GM12878 (cell line): ENCODE data around the gene IGFL3. TPM values are rescaled to one million over a fixed set of nuclear protein-coding genes. Genes with fewer than 3 reads are reported as not detected.

Experiments
- ATAC-seq: fragments of 200-7000 bp; cut with Tn5 transposase; 3 replicates; pipeline ENCODE4 v1.9.1; 2020; ENCODE audit warnings: mild to moderate bottlenecking, moderate library complexity
- BruUV-seq: library from RNA; stranded (reverse); fragments of 400-500 nt; replicated peaks from 2 replicates; lab custom pipeline; 2021; lab: Mats Ljungman, UMichigan
- CTCF ChIA-PET: fragments of 300-600 bp; sonication (Branson Sonifier 250); formaldehyde crosslinking; extraction: SDS; loops from one replicate; lab custom pipeline; 2021; ENCODE audit warnings: inconsistent platforms; lab: Yijun Ruan, JAX
- POLR2A ChIA-PET: fragments of 350-600 bp; formaldehyde crosslinking; extraction: SDS; loops from one replicate; lab custom pipeline; 2021; ENCODE audit warnings: inconsistent platforms; lab: Charles Lee
- RAD21 ChIA-PET: fragments of 300-600 bp; sonication (Branson Sonifier 250); formaldehyde crosslinking; loops from one replicate; lab custom pipeline; 2023; ENCODE audit warnings: antibody characterized with exemption; ENCODE audit not compliant: unreplicated experiment; lab: Charles Lee
- SMC1A ChIA-PET: fragments of 300-600 bp; sonication (Branson Sonifier 250); formaldehyde crosslinking; loops from one replicate; lab custom pipeline; 2023; ENCODE audit not compliant: unreplicated experiment, uncharacterized antibody; lab: Charles Lee
- DNase-seq: peaks from one replicate; pipeline ENCODE4 v3.0.0-alpha.2; 2011; ENCODE audit warnings: low read depth, low spot score
- FAIRE-seq: peaks from 3 replicates; lab custom pipeline; 2011; peaks lifted over from hg19 to GRCh38; lab: Jason Lieb, UNC
- H2AFZ ChIP-seq: 2 replicates; pipeline ENCODE4 v1.6.0; 2011; ENCODE audit warnings: low read depth, low read length, control low read depth; ENCODE audit not compliant: control insufficient read depth
- H3K27ac ChIP-seq: 2 replicates; pipeline ENCODE4 v1.5.1; 2011; ENCODE audit warnings: control low read depth; ENCODE audit not compliant: control insufficient read depth, insufficient read depth
- H3K27me3 ChIP-seq, 2 experiments: replicated peaks in 1 of 2; 2 replicates each; pipeline versions ENCODE4 v1.6.0 to v1.6.1; 2011; ENCODE audit warnings: low read length in 1 of 2; ENCODE audit not compliant: control insufficient read depth in 2 of 2, insufficient read depth in 2 of 2
- H3K36me3 ChIP-seq, 2 experiments: 2 replicates each; pipeline ENCODE4 v1.5.1; 2011; ENCODE audit warnings: low read length in 1 of 2; ENCODE audit not compliant: control insufficient read depth in 2 of 2, insufficient read depth in 2 of 2
- H3K4me1 ChIP-seq: 2 replicates; pipeline ENCODE4 v1.6.1; 2011; ENCODE audit warnings: mild to moderate bottlenecking, low read length, moderate library complexity, mixed read lengths; ENCODE audit not compliant: control insufficient read depth, insufficient read depth
- H3K4me2 ChIP-seq: 2 replicates; pipeline ENCODE4 v1.6.0; 2011; ENCODE audit warnings: control low read depth; ENCODE audit not compliant: control insufficient read depth, insufficient read depth
- H3K4me3 ChIP-seq: fragments of 200-600 bp; sonication (generic); 2 replicates; pipeline ENCODE4 v1.5.1; 2016
- H3K79me2 ChIP-seq: 2 replicates; pipeline ENCODE4 v1.6.0; 2011; ENCODE audit warnings: low read length; ENCODE audit not compliant: control insufficient read depth, insufficient read depth
- H3K9ac ChIP-seq: 2 replicates; pipeline ENCODE4 v1.8.0; 2011; ENCODE audit warnings: low read length, control low read depth, mixed read lengths; ENCODE audit not compliant: control insufficient read depth, insufficient read depth
- H3K9me3 ChIP-seq: replicated peaks from 3 replicates; pipeline ENCODE4 v1.5.1; 2011; ENCODE audit warnings: mild to moderate bottlenecking, low read length; ENCODE audit not compliant: control insufficient read depth, insufficient read depth
- H4K20me1 ChIP-seq: 2 replicates; pipeline ENCODE4 v1.6.0; 2011; ENCODE audit not compliant: control insufficient read depth, insufficient read depth
- WGBS: methylation state at CpG from one replicate; pipeline ENCODE4 v1.1.6; 2016; ENCODE audit warnings: low lambda C conversion rate; ENCODE audit not compliant: insufficient replicate concordance, insufficient coverage; ENCODE audit errors: missing lambda C conversion rate; 5-methylcytosine and 5-hydroxymethylcytosine counted together
- in situ Hi-C: fragments of 300-500 bp; cut with MboI; formaldehyde crosslinking; loops from 9 replicates; pipeline ENCODE4 v1.14.3; 2018; ENCODE audit warnings: mixed read lengths
- intact Hi-C: fragments of 100-400 bp; cut with micrococcal nuclease; formaldehyde crosslinking; loops from one replicate; pipeline ENCODE4 v1.14.2; 2022; ENCODE audit not compliant: unreplicated experiment
- polyA plus RNA-seq, 11 experiments: library from polyadenylated mRNA; depleted of rRNA in 4 of 11; unstranded in 6 of 11; stranded (reverse) in 5 of 11; fragments of >200 nt; fragmentation: Nextera tagmentation in 4 of 11; fragmentation: Illumina TruSeq in 1 of 11; extraction: Ambion mirVana in 4 of 11; extraction: Trizol in 1 of 11; gene quantifications; 1 replicate in 1 of 11; 2 replicates in 10 of 11; pipeline versions ENCODE4 v1.2.1 to v1.2.3, GENCODE V29; 2011 to 2016; ENCODE audit warnings: inconsistent platforms in 2 of 11, missing spikeins in 2 of 11, low read depth in 1 of 11
- total RNA-seq, 4 experiments: library from RNA; depleted of rRNA in 3 of 4; stranded (reverse); fragments of >200 nt in 3 of 4; fragmentation: Illumina TruSeq in 1 of 4; extraction: Trizol in 1 of 4; gene quantifications; 2 replicates each; pipeline versions ENCODE4 v1.2.1 to v1.2.3, GENCODE V29; 2013 to 2021
- TF ChIP-seq, protein P1 (sequence below): fragments of 450-650 bp; IDR thresholded peaks from 2 replicates; pipeline ENCODE4 v1.6.1; 2017; ENCODE audit warnings: antibody characterized with exemption, mild to moderate bottlenecking, moderate library complexity
- TF ChIP-seq, protein P2 (sequence below): fragments of 450-650 bp; IDR thresholded peaks from 2 replicates; pipeline ENCODE4 v1.6.1; 2017; ENCODE audit warnings: mild to moderate bottlenecking, moderate library complexity

The IGFL3 gene
- total and polyA plus RNA-seq, 10 of the 15 experiments (the other 5 are each of a cell fraction or from before 2014, with no cell fraction given) = not detected

DNA sequence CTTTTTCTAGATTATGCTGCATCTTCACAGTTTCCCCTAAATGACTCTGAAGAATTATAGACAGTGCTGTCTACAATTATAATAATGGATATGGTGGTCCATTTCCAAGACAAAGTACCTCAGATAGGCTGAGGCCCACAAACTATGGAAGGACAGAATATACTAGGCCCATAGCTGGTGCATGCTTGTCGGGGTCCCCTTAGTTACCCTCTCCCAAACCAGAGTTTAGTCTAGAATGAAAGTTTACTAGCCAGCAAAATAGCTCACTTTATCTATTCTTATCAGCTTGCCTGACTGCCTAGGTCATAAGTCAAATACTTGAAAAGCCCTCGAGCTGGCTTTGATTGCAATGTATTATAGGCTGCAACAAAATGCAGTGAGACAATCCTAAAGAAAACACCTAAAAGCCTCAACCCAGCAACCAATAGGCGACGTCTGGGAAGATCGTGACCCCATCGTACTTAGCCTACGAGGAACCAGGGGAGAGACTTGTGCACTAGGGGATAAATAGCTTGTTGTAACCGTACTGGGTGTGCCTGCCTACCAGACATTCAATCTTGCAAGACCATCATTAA, 22.8 kb upstream of the IGFL3 start (continued):
- TF ChIP-seq, protein P1, sequence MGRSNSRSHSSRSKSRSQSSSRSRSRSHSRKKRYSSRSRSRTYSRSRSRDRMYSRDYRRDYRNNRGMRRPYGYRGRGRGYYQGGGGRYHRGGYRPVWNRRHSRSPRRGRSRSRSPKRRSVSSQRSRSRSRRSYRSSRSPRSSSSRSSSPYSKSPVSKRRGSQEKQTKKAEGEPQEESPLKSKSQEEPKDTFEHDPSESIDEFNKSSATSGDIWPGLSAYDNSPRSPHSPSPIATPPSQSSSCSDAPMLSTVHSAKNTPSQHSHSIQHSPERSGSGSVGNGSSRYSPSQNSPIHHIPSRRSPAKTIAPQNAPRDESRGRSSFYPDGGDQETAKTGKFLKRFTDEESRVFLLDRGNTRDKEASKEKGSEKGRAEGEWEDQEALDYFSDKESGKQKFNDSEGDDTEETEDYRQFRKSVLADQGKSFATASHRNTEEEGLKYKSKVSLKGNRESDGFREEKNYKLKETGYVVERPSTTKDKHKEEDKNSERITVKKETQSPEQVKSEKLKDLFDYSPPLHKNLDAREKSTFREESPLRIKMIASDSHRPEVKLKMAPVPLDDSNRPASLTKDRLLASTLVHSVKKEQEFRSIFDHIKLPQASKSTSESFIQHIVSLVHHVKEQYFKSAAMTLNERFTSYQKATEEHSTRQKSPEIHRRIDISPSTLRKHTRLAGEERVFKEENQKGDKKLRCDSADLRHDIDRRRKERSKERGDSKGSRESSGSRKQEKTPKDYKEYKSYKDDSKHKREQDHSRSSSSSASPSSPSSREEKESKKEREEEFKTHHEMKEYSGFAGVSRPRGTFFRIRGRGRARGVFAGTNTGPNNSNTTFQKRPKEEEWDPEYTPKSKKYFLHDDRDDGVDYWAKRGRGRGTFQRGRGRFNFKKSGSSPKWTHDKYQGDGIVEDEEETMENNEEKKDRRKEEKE = no peak

DNA sequence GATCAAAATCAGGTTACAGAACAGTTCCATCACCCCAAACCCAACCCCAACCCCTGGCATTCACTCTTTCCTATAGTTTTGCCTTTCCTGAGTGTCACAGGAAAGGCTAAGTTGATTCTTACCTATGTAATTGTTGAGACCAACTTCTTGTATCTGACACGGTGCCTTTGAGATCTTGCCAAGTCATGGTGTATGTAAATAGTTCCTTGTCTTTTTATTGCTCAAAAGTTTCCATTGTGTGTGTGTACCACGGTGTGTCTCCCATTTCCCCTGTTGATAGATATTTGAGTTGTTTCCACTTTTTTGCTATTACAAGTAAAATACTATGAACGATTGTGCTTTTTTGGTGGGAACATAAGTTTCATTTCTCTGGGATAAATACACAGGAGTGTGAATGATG, 20.3 kb upstream of the IGFL3 start:
- H4K20me1 ChIP-seq = no peaks in the 10 kb centered on the region
- WGBS = 2% methylated on average over 3 of the region's 3 CpGs
- RAD21 ChIA-PET = no interaction called here
- no peak for ATAC-seq
- H3K27me3 ChIP-seq = peaks cover 0 to 4% of the 10 kb centered on the region in 2 experiments; a peak in 1 of 4 replicates
- SMC1A ChIA-PET = no interaction called here
- intact Hi-C loops = no loop called here
- DNase-seq = no peak
- H3K4me2 ChIP-seq = no peak overlapping the region
- H3K9me3 ChIP-seq = no peaks in the 10 kb centered on the region
- peak; percentile 13 for FAIRE-seq
- BruUV-seq = no TSS peak
- no peaks in the 10 kb centered on the region for H3K4me1 ChIP-seq
- no peaks in the 10 kb centered on the region for H3K79me2 ChIP-seq
- no peak overlapping the region for H3K9ac ChIP-seq
- CTCF ChIA-PET = no interaction called here
- no peaks in the 10 kb centered on the region for H3K36me3 ChIP-seq
- in situ Hi-C loops = no loop called here
- no peak overlapping the region for H3K4me3 ChIP-seq
- TF ChIP-seq, protein P2, sequence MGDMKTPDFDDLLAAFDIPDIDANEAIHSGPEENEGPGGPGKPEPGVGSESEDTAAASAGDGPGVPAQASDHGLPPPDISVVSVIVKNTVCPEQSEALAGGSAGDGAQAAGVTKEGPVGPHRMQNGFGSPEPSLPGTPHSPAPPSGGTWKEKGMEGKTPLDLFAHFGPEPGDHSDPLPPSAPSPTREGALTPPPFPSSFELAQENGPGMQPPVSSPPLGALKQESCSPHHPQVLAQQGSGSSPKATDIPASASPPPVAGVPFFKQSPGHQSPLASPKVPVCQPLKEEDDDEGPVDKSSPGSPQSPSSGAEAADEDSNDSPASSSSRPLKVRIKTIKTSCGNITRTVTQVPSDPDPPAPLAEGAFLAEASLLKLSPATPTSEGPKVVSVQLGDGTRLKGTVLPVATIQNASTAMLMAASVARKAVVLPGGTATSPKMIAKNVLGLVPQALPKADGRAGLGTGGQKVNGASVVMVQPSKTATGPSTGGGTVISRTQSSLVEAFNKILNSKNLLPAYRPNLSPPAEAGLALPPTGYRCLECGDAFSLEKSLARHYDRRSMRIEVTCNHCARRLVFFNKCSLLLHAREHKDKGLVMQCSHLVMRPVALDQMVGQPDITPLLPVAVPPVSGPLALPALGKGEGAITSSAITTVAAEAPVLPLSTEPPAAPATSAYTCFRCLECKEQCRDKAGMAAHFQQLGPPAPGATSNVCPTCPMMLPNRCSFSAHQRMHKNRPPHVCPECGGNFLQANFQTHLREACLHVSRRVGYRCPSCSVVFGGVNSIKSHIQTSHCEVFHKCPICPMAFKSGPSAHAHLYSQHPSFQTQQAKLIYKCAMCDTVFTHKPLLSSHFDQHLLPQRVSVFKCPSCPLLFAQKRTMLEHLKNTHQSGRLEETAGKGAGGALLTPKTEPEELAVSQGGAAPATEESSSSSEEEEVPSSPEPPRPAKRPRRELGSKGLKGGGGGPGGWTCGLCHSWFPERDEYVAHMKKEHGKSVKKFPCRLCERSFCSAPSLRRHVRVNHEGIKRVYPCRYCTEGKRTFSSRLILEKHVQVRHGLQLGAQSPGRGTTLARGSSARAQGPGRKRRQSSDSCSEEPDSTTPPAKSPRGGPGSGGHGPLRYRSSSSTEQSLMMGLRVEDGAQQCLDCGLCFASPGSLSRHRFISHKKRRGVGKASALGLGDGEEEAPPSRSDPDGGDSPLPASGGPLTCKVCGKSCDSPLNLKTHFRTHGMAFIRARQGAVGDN = no peak
- POLR2A ChIA-PET = no interaction called here
- no peak overlapping the region for H3K27ac ChIP-seq
- no peak overlapping the region for H2AFZ ChIP-seq
